ENCODE results near the gene SAMD9L.
"Not testable (repeated sequence)": the region's sequence is repeated elsewhere in the genome, so short reads cannot be mapped to it uniquely, and the experiment has no call there.

Gene SAMD9L

DNA sequence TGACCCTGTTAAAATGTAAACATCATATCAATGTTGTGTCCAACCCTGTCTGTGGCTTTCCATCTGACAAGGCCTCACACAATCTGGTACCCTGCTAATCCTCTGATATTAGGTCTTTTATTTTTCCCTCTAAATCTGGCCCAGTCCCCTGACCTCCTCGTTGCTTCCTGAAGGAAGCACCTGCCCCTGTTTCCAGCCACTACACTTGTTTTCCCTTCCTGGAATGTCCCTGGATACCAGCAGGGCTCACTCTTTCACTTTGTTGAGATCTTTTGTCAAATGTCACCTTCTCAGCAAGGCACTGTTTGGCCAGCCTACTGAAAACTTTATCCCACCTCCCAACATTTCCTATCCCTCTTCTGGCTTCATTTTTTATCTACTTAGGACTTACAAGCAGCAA lies 2.1 kb downstream of the SAMD9L start:
- DNase-seq (ENCODE audit: low spot score): no peak

DNA sequence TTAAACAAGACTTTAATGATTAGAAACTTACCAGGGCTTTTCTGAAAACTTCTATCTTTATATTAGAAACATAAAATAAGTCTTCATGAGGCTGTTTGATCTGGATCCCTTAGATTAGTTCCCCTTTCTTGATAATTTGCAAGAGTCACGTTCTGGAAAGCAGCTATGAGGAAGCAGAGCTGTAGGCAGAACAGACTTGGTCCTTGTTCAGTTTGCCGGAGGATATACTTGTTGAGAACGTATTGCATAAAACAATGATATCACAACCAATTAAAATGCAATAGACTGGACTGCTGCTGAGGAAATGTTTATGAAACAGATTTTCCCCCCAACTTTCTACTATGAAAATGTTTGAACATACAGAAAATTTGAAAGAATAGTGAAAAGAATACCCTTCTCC lies 2.8 kb downstream of the SAMD9L start:
- DNase-seq (ENCODE audit: low spot score): no peak

DNA sequence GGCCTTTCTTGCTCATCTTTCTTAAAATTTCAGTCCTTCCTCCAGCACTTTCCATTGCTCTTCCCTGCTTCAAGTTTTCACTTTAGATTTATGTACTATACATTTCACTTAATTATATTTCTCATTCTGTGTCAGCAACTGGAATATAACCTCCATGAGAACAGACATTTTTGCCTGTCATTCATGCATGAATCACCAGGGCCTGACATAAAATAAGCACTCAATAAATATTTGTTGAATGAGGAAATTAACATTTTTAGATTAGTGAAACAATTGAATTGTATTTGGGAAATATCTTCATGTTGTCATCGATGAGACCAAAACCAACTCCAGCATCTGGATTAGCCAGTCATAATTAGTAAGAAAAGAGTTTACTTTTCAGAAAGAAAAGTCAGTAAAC lies 6.1 kb downstream of the SAMD9L start:
- DNase-seq (ENCODE audit: low spot score): no peak

DNA sequence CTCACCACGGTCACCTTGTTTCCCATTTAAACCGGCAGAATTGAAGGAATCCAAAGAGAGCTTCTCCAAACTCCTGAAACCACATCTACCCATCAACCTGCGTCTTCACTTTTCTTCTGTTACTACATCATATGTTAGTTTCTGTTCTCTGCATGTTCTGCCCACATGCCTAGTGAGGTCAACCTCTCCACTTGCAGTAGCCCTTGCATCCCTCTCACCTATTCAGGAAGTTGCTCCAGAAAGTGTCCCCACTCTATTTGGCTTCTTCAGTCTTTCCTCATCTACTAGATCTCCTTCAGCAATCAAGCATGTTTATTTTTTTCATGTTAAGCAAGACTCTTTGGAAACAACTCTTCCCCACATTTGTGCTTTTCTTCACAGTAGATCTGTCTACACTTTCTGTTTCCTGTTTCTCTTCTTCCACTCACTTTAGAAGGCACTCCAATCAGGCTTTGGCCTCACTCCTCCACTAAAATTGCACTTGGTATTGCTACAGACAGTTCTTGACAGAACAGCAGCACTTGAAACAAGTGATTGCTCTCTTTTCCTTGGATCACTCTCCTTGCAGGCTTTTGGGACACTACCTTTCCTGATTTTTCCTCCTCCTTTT lies 7.5 kb downstream of the SAMD9L start:
- no peak for DNase-seq (ENCODE audit: low spot score)

DNA sequence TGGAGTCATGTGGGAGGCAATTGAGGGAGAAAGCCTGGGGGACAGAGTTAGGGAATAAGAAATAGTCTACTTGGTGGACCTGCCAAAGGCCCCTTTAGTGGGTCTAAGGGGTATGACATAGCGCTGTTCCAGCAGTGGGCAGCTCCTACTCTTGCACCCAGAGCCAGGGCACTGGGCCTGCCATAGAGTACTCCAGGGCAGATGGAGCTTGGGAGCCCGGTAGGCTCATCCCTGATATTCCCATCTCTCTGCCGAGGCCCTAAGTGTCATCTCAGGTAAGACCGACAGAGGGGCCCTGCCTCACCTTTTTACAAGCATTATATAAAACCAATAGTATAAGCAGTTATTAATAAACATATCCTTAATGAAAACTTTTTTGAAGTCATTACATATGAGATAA lies 9.6 kb downstream of the SAMD9L start:
- no peak for DNase-seq (ENCODE audit: low spot score)

DNA sequence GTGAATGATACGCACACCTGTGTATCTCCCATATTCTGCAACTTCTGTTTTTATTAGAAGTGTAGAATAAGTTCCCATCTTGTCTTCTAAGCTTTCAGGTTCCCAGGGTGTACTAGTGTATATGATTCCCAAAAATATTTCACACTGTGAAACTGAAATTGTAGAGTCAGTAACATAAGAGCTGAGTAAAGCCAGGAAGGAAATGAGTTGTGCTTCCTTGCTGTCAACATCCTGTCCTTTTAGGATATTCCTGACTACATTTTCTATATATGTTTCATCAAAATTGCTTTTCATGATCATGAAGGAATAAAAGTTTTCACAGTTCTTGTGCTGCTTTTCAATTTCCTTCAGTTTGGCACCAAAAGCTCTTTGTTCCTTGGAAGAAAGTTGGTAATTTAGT lies 15.2 kb downstream of the SAMD9L start:
- DNase-seq (ENCODE audit: low spot score): no peak

DNA sequence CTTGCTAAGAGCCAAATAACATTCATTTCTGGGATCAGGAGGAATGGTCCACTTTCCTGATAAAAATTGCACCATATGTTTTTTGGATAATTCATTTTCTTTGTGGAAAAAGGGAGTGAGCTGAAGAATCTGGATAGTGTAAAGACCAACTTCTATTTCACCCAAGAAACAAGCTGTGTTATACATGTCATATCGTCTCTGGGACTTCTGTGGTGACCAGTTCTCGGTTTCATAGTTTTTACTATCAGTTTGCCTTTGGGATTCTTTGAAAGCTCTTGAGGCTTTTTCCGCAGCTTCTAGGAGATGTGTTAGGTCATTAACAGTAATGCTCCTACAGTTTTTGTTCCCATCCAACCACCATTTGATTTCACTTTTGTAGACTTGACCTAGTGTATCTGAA lies 16.0 kb downstream of the SAMD9L start:
- no peak for DNase-seq (ENCODE audit: low spot score)

DNA sequence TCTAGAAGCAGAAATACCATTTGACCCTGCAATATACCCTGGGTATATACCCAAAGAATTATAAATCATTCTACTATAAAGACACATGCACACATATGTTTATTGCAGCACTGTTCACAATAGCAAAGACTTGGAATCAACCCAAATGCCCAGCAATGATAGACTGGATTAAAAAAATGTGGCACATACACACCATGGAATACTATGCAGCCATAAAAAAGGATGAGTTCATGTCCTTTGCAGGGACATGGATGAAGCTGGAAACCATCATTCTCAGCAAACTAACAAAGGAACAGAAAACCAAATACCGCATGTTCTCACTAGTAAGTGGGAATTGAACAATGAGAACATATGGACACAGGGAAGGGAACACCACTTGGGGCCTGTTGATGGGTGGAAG lies 21.2 kb downstream of the SAMD9L start:
- DNase-seq (ENCODE audit: low spot score): not testable (repeated sequence)

DNA sequence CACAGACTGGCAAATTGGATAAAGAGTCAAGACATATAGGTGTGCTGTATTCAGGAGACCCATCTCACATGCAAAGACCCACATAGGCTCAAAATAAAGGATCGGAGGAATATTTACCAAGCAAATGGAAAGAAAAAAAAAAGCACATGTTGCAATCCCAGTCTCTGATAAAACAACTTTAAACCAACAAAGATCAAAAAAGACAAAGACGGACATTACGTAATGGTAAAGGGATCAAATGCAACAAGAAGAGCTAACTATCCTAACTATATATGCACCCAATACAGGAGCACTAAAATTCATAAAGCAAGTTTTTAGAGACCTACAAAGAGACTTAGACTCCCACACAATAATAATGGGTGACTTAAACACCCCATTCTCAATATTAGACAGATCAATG lies 24.7 kb downstream of the SAMD9L start:
- not testable (repeated sequence) for DNase-seq (ENCODE audit: low spot score)

DNA sequence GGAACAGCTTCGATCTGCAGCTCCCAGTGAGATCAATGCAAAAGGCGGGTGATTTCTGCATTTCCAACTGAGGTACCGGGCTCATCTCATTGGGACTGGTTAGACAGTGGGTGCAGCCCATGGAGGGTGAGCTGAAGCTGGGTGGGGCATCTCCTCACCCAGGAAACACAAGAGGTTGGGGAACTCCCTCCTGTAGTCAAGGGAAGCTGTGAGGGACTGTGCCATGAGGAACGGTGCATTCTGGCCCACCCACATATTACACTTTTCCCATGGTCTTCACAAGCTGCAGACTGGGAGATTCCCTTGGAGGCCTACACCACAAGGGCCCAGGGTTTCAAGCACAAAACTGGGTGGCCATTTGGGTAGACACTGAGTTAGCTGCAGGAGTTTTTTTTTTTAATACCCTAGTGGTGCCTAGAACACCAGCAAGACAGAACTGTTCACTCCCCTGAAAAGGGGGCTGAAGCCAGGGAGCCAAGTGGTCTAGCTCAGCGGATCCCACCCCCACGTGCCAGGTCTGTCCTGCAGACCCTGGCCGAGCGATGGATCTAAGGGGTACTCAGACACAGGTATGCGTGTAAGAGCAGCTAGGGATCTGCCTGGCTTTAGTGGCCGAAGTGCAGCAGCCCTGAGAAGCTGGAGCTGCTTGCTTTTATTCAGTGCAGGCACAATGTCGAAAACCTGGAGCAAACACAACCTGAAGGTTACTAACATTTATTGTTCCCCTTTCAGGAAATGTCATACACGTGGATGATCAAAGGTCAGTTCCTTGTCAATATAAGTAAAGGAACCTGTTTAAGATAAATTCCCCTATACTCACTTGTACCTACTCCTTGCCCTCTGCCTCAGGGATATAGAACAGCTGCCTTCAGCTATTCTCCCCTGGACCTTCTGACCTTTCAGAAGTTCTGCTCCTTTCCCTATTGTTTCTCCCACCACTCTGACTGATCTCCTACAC lies 27.3 kb downstream of the SAMD9L start:
- no peak for DNase-seq (ENCODE audit: low spot score)

DNA sequence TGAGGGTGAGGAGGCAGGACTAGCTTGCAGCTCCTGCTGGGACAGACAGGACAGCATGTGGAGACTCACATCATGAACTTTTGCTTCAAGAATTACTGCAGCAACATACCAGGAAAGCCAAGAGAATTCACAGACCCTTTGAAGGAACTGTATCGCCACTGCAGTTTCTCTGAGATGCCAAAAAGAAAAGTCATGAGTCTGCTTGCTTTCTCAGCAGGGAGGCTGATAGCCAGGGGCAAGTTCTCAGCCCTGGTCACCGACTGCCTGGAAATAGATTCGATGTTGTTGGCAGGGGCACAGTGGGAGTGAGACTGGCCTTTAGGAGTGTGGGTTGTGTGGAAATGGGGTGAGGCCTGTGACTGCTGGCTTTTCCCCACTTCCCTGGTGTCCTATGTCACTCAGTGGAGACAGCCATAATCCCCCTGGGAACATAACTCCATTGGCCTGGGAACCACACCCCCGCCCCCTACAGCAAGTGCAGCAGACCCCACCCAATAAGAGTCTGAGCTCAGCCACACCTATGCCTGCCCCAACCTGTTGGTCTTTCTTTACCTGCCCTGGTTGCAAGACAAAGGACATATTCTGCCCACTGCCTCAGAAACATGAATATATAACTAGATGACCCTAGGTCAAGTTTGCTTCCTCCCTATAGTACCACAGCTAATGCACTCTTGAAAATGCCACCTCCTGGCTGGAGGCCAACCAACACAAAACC lies 28.8 kb downstream of the SAMD9L start:
- no peak for DNase-seq (ENCODE audit: low spot score)

DNA sequence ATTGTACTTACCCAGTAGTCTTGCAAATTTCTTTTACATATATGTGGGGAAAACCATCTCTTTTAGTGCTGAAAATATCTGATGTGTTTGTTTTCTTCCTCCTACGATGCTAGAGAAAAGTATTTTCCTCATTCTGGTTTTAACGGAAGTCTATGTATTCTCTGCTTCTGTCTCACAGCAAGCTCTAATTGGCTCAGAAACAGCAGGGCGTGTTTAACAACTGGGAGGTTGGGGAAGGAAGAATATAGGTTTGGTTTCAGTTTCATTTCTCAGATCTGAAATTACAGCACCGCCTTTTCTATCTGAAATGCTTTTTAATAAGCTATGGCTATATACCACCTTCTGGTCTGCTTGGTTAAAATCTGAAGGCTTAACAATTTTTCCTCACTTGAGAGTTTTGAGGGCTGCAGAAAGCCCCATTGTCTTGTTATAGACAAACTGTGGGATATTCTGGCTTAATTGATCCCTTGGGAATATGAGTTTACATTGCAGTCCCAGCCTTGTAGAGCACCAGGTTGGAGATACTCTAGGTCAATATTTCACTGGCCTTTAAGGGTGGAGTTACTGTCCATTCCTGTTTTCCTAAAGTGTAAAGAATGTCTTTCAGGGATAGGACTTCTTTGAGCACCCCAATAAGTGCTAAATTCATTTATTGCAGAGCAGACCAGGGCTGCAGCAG lies 30.2 kb downstream of the SAMD9L start, which contains the start of gene SAMD9:
Gene SAMD9, minus strand, starts transcription at position 128 of the 679 bp plus-strand sequence. CDS start 11,882 bp downstream, outside the sequence.
- peak; percentile 64 for DNase-seq (ENCODE audit: low spot score)

DNA sequence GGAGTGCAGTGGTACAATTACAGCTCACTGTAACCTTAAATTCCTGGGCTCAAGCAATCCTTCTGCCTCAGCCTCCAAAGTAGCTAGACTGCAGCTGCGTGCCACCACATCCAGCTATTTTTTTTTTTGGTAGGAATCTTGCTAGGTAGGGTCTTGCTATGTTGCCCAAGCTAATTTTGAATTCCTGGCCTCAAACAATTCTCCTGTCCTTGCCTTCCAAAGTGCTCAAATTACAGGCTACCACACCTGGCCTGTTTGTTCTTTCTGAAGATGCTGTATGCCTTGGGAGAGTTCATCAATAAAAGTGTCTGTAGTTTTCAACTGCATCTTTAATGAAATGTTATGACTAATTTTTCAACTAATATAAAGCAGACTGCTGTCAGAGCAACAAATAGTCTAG lies 30.9 kb downstream of the SAMD9L start:
- DNase-seq (ENCODE audit: low spot score): no peak

DNA sequence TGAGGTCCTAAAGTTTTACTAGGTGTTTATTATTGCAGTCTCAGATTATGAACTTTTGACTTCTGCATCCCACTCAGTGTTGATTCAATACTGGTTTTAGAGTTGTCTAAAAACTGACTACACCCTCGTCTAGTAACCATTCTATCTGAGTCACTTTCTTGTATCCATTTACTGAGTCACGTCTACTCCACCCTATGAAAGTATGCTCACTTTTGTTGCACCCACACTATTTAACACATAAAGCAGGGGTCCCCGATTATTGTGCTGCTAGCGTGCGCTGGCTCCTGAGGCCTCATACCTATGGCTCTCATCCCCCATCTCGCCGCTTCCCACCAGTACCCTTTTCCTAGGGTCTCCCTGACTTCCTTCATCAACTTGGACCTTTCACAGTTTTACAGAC lies 32.4 kb downstream of the SAMD9L start:
- no peak for DNase-seq (ENCODE audit: low spot score)

DNA sequence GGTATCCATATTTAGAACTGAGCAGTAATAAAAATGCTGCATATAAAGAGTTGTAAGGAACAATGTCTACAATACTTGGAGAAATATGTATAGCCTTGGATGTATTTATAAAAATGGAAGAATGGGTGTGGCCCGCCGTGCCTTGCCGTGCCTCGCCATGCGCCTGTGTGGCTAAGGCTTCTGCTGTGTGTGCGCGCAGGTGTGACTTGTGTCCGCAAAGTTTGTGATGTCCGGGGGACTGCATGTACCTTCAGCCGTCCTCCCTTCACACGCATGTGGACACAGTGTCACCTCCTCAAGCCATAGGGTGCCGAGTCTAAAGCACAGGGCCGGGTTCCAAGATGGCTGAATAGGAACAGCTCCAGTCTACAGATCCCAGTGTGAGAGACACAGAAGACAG lies 40.2 kb downstream of the SAMD9L start:
- no peak for DNase-seq (ENCODE audit: low spot score)

DNA sequence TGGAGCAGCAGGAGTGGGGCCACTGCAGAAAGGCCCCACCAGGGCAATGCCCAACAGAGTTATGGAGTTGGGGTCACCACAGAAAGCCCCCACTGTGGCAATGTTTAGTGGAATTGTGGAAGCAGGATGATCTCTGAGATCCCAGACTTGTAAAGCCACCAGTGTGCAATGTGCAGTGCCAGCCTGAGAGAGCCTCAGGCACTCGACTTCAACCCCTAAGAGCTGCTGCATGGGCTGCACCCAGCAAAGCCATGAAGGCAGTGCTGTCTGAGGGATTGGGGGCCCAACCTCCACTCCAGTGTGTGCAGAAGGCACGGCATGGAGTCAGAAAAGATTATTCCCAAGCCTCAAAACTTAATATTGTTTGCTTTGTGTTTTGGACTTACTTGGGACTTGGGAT lies 50.8 kb downstream of the SAMD9L start:
- DNase-seq (ENCODE audit: low spot score): no peak

DNA sequence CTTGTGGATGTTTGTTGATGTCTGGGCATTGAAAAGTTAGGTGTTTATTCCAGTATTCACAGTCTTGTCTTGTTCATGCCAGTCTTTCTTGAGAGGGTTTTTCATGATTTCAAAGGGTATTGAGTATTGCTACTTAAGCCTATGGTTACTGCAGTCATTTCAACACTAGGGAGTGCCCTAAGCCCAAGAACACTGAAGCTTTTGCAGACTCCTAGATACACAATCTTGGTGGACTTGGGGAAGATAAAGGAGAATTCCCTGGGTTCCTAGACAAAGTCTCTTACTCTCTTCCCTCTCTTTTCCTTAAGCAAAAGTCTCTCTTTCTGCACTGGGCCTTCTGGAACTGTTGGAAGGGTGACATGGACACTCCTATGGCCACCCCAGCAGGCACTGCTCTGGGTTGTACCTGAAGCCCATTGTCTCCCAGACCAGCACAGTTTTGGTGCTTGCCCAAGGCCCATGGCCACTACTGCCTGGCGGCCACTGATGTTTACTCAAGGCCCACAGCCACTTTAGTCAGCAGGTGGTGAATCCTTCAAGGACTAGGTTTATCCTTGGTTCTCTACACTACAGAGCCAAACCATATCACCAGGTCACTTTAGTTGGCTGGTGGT lies 55.3 kb downstream of the SAMD9L start:
- DNase-seq (ENCODE audit: low spot score): no peak

All from Ammon's horn (tissue), 1 donor.